IMR-90 (cell line): ENCODE results near the gene ZNF827. TPM values are rescaled to one million over a fixed set of nuclear protein-coding genes. Genes with fewer than 3 reads are reported as not detected.

ENCODE experiments used
- ATAC-seq: fragments of 200-7000 bp; cut with Tn5 transposase; 2 replicates; pipeline ENCODE4 v1.9.1; 2020; ENCODE audit warnings: low read depth, mild to moderate bottlenecking, moderate library complexity
- BruUV-seq: library from RNA; stranded (reverse); fragments of 400-500 nt; replicated peaks from 2 replicates; lab custom pipeline; 2021; lab: Mats Ljungman, UMichigan
- CTCF ChIA-PET: fragments of 300-600 bp; formaldehyde crosslinking; extraction: SDS; loops from one replicate; lab custom pipeline; 2021; ENCODE audit warnings: antibody characterized with exemption; lab: Yijun Ruan, JAX
- POLR2A ChIA-PET: fragments of 300-600 bp; sonication (Branson Sonifier 250); formaldehyde crosslinking; loops from one replicate; lab custom pipeline; 2022; ENCODE audit warnings: antibody characterized with exemption; ENCODE audit not compliant: unreplicated experiment; lab: Charles Lee
- DNase-seq: peaks from one replicate; pipeline ENCODE4 v3.0.0; 2013
- H2AFZ ChIP-seq: replicated peaks from 2 replicates; pipeline ENCODE3; 2013; ENCODE audit warnings: low read length, mild to moderate bottlenecking; ENCODE audit not compliant: poor library complexity
- H2AK5ac ChIP-seq: 2 replicates; pipeline ENCODE4 v1.6.1; 2013; ENCODE audit warnings: low read depth, low read length, inconsistent platforms
- H2AK9ac ChIP-seq: replicated peaks from 2 replicates; pipeline ENCODE3; 2013; ENCODE audit warnings: mild to moderate bottlenecking, low read depth, low read length, moderate library complexity; ENCODE audit not compliant: poor library complexity
- H2BK120ac ChIP-seq: 2 replicates; pipeline ENCODE4 v1.6.1; 2013; ENCODE audit warnings: low read depth, low read length, inconsistent platforms
- H2BK15ac ChIP-seq: 3 replicates; pipeline ENCODE4 v1.6.1; 2013; ENCODE audit warnings: low read depth, low read length, inconsistent platforms
- H2BK20ac ChIP-seq: 2 replicates; pipeline ENCODE4 v1.6.1; 2013; ENCODE audit warnings: low read depth, mild to moderate bottlenecking, inconsistent platforms, low read length, moderate library complexity
- H2BK5ac ChIP-seq: 2 replicates; pipeline ENCODE4 v1.6.1; 2013; ENCODE audit warnings: mild to moderate bottlenecking, low read depth, low read length, inconsistent platforms; ENCODE audit not compliant: poor library complexity, severe bottlenecking
- H3K14ac ChIP-seq: replicated peaks from 2 replicates; pipeline ENCODE4 v1.6.1; 2013; ENCODE audit warnings: low read depth, low read length, inconsistent platforms
- H3K18ac ChIP-seq: 2 replicates; pipeline ENCODE4 v1.6.1; 2013; ENCODE audit warnings: low read depth, low read length, control low read depth
- H3K23ac ChIP-seq: 2 replicates; pipeline ENCODE4 v1.6.1; 2013; ENCODE audit warnings: low read depth, low read length, inconsistent platforms
- H3K27ac ChIP-seq: 2 replicates; pipeline ENCODE4 v1.5.1; 2013; ENCODE audit warnings: mild to moderate bottlenecking, control low read depth, low read length; ENCODE audit not compliant: insufficient read depth
- H3K27me3 ChIP-seq: 2 replicates; pipeline ENCODE4 v1.6.1; 2013; ENCODE audit warnings: low read length; ENCODE audit not compliant: control insufficient read depth, insufficient read depth
- H3K36me3 ChIP-seq: 2 replicates; pipeline ENCODE4 v1.6.1; 2013; ENCODE audit warnings: low read length, mixed read lengths; ENCODE audit not compliant: control insufficient read depth, insufficient read depth
- H3K4ac ChIP-seq: 2 replicates; pipeline ENCODE4 v1.6.1; 2013; ENCODE audit warnings: low read depth, low read length, inconsistent platforms
- H3K4me1 ChIP-seq: 2 replicates; pipeline ENCODE4 v1.6.1; 2013; ENCODE audit warnings: low read length, mixed read lengths; ENCODE audit not compliant: control insufficient read depth, insufficient read depth
- H3K4me2 ChIP-seq: 2 replicates; pipeline ENCODE4 v1.6.1; 2013; ENCODE audit warnings: low read depth, mild to moderate bottlenecking, control low read depth, low read length, moderate library complexity
- H3K4me3 ChIP-seq: 2 replicates; pipeline ENCODE4 v1.5.1; 2013; ENCODE audit warnings: low read depth, mild to moderate bottlenecking, control low read depth, low read length, moderate library complexity; ENCODE audit not compliant: insufficient read depth
- H3K56ac ChIP-seq: 2 replicates; pipeline ENCODE4 v1.6.1; 2013; ENCODE audit warnings: low read length, inconsistent platforms; ENCODE audit not compliant: insufficient read depth; ENCODE audit errors: extremely low read depth
- H3K79me1 ChIP-seq, 2 experiments: 2 replicates each; pipeline ENCODE4 v1.6.1; 2013; ENCODE audit warnings: low read length in 2 of 2, inconsistent platforms in 1 of 2, low read depth in 1 of 2
- H3K9ac ChIP-seq: 2 replicates; pipeline ENCODE4 v1.6.1; 2013; ENCODE audit warnings: low read depth, low read length, control low read depth
- H3K9me1 ChIP-seq: 2 replicates; pipeline ENCODE4 v1.6.1; 2013; ENCODE audit warnings: low read length, inconsistent platforms; ENCODE audit not compliant: insufficient read depth
- H3K9me3 ChIP-seq: 2 replicates; pipeline ENCODE4 v1.6.1; 2013; ENCODE audit warnings: low read length; ENCODE audit not compliant: control insufficient read depth, insufficient read depth
- H4K20me1 ChIP-seq: 2 replicates; pipeline ENCODE4 v1.6.1; 2013; ENCODE audit warnings: low read length, inconsistent platforms; ENCODE audit not compliant: insufficient read depth
- H4K5ac ChIP-seq: 2 replicates; pipeline ENCODE4 v1.6.1; 2013; ENCODE audit warnings: mild to moderate bottlenecking, low read depth, low read length, control low read depth
- H4K8ac ChIP-seq, 2 experiments: 2 replicates each; pipeline ENCODE4 v1.6.1; 2013; ENCODE audit warnings: low read depth in 2 of 2, low read length in 2 of 2, control low read depth in 1 of 2, inconsistent platforms in 1 of 2
- H4K91ac ChIP-seq: 2 replicates; pipeline ENCODE4 v1.6.1; 2013; ENCODE audit warnings: low read depth, low read length, inconsistent platforms; ENCODE audit not compliant: insufficient read depth
- CTCF ChIP-seq: conservative IDR thresholded peaks from 2 replicates; pipeline ENCODE4 v1.5.1; 2012; ENCODE audit warnings: mild to moderate bottlenecking, low read depth, low read length, improper control_type of control experiment
- ELK1 ChIP-seq: fragments of 150-350 bp; IDR thresholded peaks from 2 replicates; pipeline ENCODE4 v1.6.1; 2016; ENCODE audit warnings: low read depth, mild to moderate bottlenecking, low read length, moderate library complexity, borderline replicate concordance
- MAFK ChIP-seq: IDR thresholded peaks from 2 replicates; pipeline ENCODE4 v1.6.1; 2012; ENCODE audit warnings: low read depth, low read length, improper control_type of control experiment
- WGBS, 2 experiments: methylation state at CpG; one replicate each; pipeline versions ENCODE4 v1.1.5 to v1.1.7; 2013; ENCODE audit warnings: missing lambda C conversion rate in 2 of 2; ENCODE audit not compliant: insufficient read length in 1 of 2; ENCODE audit errors: extremely low coverage in 2 of 2; 5-methylcytosine and 5-hydroxymethylcytosine counted together
- dilution Hi-C: fragments of 300-500 bp; cut with HindIII; formaldehyde crosslinking; loops from one replicate; pipeline ENCODE4 v1.14.3; 2018; ENCODE audit warnings: low sequenced_read_pairs; ENCODE audit not compliant: unreplicated experiment
- in situ Hi-C: fragments of 300-500 bp; cut with MboI; formaldehyde crosslinking; loops from 3 replicates; pipeline ENCODE4 v1.14.3; 2019; ENCODE audit warnings: low sequenced_read_pairs, inconsistent platforms, mixed read lengths
- intact Hi-C: fragments of 100-400 bp; cut with micrococcal nuclease; formaldehyde crosslinking; loops from 2 replicates; pipeline ENCODE4 v1.10.0; 2022
- polyA plus RNA-seq, 3 experiments: library from polyadenylated mRNA; depleted of rRNA; stranded (reverse); fragments of >200 nt; gene quantifications; 2 replicates each; pipeline ENCODE4 v1.2.3, GENCODE V29; 2012; ENCODE audit warnings: low replicate concordance in 1 of 3
- total RNA-seq: library from RNA; depleted of rRNA; stranded (reverse); fragments of >200 nt; gene quantifications from 2 replicates; pipeline ENCODE4 v1.2.3, GENCODE V29; 2012

The ZNF827 gene
- total and polyA plus RNA-seq, 2 of the 4 experiments (the other 2 are of a cell fraction) = 6.6 to 31.7 TPM

- Histone ChIP-seq H3K9ac (no peak overlapping the region), H2AFZ (no peak overlapping the region), H4K20me1 (no peaks in the 10 kb centered on the region), H3K23ac (no peak overlapping the region), H3K4me2 (no peak overlapping the region), H3K27me3 (no peaks in the 10 kb centered on the region), H3K9me1 (no peaks in the 10 kb centered on the region; the same call in 1 of the 2 replicates), H2BK15ac (no peak overlapping the region), H3K79me1 (peaks cover 33 to 73% of the 10 kb centered on the region in 2 experiments), H3K56ac (no peak overlapping the region), H3K18ac (no peak overlapping the region), H3K4me3 (no peak overlapping the region), H3K27ac (no peak overlapping the region), H2BK20ac (no peak overlapping the region), H4K91ac (no peak overlapping the region), H3K4ac (no peak overlapping the region), H4K5ac (no peak overlapping the region), H3K4me1 (peaks cover 5% of the 10 kb centered on the region), H2BK120ac (no peak overlapping the region), H2AK5ac (no peak overlapping the region), H3K9me3 (no peaks in the 10 kb centered on the region), H4K8ac (peak overlapping the region in 1 of 2 experiments; percentile 5; a peak in 1 of 4 replicates), H2AK9ac (no peak overlapping the region), H3K36me3 (no peaks in the 10 kb centered on the region), H3K14ac (no peak overlapping the region), H2BK5ac (no peak overlapping the region)
- ChIA-PET POLR2A (no interaction called here), CTCF (no interaction called here)
- in situ Hi-C loops (no loop called here), intact Hi-C loops (loop anchor here (10.0 kb wide), 1 partner anchor 695 kb away; no protein-coding TSS in a partner anchor), dilution Hi-C loops (no loop called here)
- ATAC-seq (peak; percentile 27; the same call in 1 of the 2 replicates), DNase-seq (no peak)
- WGBS, 2 experiments = no CpG with 5 or more reads among the region's 2 CpGs
- no TSS peak for BruUV-seq
- TF ChIP-seq ELK1 = no peak
- no peak for TF ChIP-seq CTCF
- no peak for TF ChIP-seq MAFK
Measured at GRCh38 chr4:145929415-145930178, 9.0 kb downstream of the ZNF827 start.
